ENCODE data around the gene MMRN2.

DNA sequence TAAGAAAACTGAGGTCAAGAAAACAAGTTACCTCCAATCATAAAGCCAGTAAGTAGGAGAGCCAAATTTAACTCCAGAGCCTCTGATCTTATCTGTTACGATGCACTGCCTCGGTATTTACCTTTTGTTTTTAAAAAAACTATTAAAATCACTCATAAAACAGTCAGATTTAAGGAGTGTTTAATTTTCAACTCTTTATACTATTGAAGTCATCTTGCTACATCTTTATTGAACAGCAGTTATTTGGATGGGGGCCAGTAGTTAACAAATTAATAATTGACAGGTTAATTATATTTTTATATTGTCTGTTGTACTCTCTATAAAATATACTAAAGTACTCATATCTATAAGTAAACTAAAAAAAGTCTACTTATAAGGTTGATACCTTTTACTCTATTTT is 35.5 kb upstream of the MMRN2 start:
- TF ChIP-seq POLR2A (IDR thresholded peaks at IDR 0.05; ENCODE audit: low read depth, low read length) (no peak), POLR2AphosphoS5 (IDR thresholded peaks at IDR 0.05; ENCODE audit: low read depth, low read length) (no peak)
